ENCODE results near the gene ING1. TPM values are rescaled to one million over a fixed set of nuclear protein-coding genes. Genes with fewer than 3 reads are reported as not detected.

Gene ING1
- total and polyA plus RNA-seq, 12 donors, result 4.1 to 15.6 (median 6.3) TPM

DNA sequence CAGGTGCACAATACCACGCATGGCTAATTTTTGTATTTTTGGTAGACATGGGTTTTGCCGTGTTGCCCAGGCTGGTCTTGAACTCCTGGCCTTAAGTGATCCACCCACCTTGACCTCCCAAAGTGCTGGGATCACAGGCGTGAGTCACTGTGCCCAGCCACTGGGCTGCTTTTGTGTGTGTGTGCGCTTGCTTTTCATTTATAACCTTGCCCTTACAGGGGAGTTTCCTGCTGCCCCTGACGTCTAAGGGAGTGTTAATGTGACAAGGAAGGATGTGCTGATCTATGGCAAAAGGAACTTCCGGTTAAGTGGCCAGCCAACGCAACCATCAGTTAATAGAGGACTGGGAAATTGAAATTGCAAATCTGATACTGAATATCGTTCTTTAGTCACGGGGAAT is 57.7 kb downstream of the ING1 start:
- H3K27ac ChIP-seq, result peak overlapping the region in 2 of 10 donors; percentile 45 to 71
- DNase-seq (no peak), ATAC-seq (peak in 5 of 8 donors; percentile 24 to 85 (median 44))
- TF ChIP-seq, protein P1, sequence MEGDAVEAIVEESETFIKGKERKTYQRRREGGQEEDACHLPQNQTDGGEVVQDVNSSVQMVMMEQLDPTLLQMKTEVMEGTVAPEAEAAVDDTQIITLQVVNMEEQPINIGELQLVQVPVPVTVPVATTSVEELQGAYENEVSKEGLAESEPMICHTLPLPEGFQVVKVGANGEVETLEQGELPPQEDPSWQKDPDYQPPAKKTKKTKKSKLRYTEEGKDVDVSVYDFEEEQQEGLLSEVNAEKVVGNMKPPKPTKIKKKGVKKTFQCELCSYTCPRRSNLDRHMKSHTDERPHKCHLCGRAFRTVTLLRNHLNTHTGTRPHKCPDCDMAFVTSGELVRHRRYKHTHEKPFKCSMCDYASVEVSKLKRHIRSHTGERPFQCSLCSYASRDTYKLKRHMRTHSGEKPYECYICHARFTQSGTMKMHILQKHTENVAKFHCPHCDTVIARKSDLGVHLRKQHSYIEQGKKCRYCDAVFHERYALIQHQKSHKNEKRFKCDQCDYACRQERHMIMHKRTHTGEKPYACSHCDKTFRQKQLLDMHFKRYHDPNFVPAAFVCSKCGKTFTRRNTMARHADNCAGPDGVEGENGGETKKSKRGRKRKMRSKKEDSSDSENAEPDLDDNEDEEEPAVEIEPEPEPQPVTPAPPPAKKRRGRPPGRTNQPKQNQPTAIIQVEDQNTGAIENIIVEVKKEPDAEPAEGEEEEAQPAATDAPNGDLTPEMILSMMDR (IDR thresholded peaks at IDR 0.05), result no peak
- peaks cover 0 to 4% (median 0%) of the 10 kb centered on the region in 9 donors for H3K4me1 ChIP-seq
- WGBS, 2 donors, result 44 to 56% methylated on average over 9 of the region's 9 CpGs
- H3K36me3 ChIP-seq, result no peaks in the 10 kb centered on the region
- intact Hi-C loops (cut with DNase I), result no loop called here
- H3K4me3 ChIP-seq, result no peak overlapping the region
- H3K27me3 ChIP-seq, result peaks cover 0 to 9% (median 3%) of the 10 kb centered on the region in 7 donors
- H3K9me3 ChIP-seq, result no peaks in the 10 kb centered on the region

DNA sequence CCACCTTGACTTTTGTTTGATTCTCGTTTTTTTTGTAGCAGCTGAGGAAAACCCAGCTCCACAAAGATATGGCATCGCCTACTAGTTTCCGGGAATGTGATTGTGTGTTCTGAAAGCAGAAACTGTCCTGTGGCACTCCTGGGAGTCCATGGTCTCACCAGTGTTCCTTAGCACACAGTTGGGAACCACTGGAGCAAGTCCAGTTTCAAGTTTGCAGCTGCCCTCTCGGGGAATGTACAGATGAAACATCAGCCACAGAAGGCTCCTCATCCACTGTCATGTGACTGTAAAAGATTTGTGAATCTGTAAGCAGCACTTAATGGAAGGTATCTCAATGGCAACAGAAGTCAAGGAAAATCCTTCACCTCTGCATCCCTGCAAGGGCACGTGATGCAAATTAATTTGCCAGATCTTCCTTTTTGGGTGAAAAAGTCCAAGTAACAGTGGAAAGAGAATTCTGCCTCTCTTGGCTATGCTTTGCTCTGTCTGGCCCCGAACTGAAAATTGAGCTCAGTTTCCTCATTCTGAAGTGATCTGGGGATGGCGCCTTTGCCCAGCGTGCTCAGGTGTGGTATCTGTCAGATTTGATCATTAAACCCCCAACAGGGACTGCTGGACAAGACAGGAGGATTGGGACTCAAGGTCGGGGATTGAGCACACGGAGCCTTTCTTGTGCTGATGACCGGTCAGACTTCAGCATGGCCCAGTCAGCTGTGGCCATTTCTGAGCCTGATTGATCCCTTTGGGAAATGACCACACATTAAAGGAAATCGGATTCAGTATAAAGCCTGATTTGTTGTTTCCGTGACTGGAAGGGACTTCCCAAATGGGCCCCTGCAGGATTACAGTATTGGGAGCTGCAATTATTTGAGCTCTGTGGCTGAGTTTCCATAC is 58.8 kb downstream of the ING1 start:
- Histone ChIP-seq H3K4me3 (no peak overlapping the region), H3K27me3 (peaks cover 0 to 9% (median 3%) of the 10 kb centered on the region in 7 donors), H3K4me1 (peaks cover 0 to 4% (median 0%) of the 10 kb centered on the region in 9 donors), H3K36me3 (no peaks in the 10 kb centered on the region), H3K9me3 (no peaks in the 10 kb centered on the region), H3K27ac (peak overlapping the region in 2 of 10 donors; percentile 45 to 71)
- DNase-seq, result no peak
- TF ChIP-seq, protein P1 (IDR thresholded peaks at IDR 0.05), result no peak
- no peak for ATAC-seq
- 75 to 79% methylated on average over 13 of the region's 13 CpGs for WGBS, 2 donors
- intact Hi-C loops (cut with DNase I), result no loop called here

Other genes starting within 250 kb of the ING1 start
- gene RAB20, start 152.0 kb upstream of the ING1 start, total RNA-seq, result 10 to 100 TPM in 9 of 10 donors, 1 to 10 TPM in 1; 9.4 to 40.8 (median 12.5) TPM
- 10 to 100 TPM in 1 of 2 donors, 1 to 10 TPM in 1; 5.4 to 15.3 TPM for gene RAB20, start 152.0 kb upstream of the ING1 start, polyA plus RNA-seq
- 10 to 100 TPM; 24.7 to 33.9 (median 27.8) TPM for gene NAXD, start 98.2 kb upstream of the ING1 start, total RNA-seq
- 10 to 100 TPM; 22.1 to 43.4 TPM for gene NAXD, start 98.2 kb upstream of the ING1 start, polyA plus RNA-seq
- 10 to 100 TPM; 35.2 to 53.5 (median 42.8) TPM for gene CARS2, start 7.6 kb upstream of the ING1 start, total RNA-seq
- gene CARS2, start 7.6 kb upstream of the ING1 start, polyA plus RNA-seq, result 100 to 1,000 TPM in 1 of 2 donors, 10 to 100 TPM in 1; 61.3 to 103 TPM
- 10 to 100 TPM; 38.1 to 71.4 (median 49.0) TPM for gene ANKRD10, start 201.4 kb downstream of the ING1 start, total RNA-seq
- gene ANKRD10, start 201.4 kb downstream of the ING1 start, polyA plus RNA-seq, result 100 to 1,000 TPM in 1 of 2 donors, 10 to 100 TPM in 1; 32.4 to 127 TPM